Measurements from ENCODE around the gene LRSAM1.
A peak's percentile ranks its signal among the peaks of the same experiment; 100 is the strongest.

The LRSAM1 gene

DNA sequence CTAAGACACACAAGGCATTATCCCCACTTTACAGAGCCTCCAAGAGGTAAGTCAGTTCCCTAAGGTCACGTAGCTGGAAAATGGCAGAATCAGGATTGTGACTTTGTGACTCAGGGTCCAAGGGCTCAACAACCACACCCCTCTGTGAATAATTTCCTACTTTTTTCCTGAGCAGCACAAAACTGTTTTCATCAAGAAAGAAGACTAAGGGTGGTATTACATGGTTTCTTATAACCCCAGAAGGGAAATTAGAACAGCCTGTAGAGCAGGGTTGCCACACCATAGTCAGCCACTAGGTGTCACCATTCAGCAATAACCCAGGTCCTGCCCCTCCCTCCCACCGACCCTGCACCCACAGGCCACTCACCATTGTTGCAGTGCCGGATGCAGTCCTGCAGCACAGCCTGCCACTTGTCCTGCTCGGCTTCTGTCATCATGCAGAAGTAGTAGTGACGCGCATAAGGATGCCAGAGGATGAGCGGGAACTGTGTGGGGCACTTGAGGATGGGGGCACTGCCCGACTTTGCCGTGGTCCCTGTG is 72.1 kb downstream of the LRSAM1 start:
- Histone ChIP-seq H3K9me3 (ENCODE audit: insufficient read depth, low read depth, low read length) (peaks cover 8% of the 10 kb centered on the region), H3K79me2 (ENCODE audit: control insufficient read depth, insufficient read depth, low read length, poor library complexity) (peaks cover 26% of the 10 kb centered on the region), H3K4ac (ENCODE audit: low read depth, low read length) (peak overlapping the region; percentile 17), H3K9ac (ENCODE audit: low read length) (no peak overlapping the region), H3K23ac (ENCODE audit: low read length) (no peak overlapping the region), H4K8ac (ENCODE audit: low read depth, low read length) (peak overlapping the region; percentile 83), H3K4me3 (ENCODE audit: low read depth, low read length) (no peak overlapping the region), H4K91ac (ENCODE audit: low read depth, low read length) (peak overlapping the region; percentile 95), H2BK120ac (ENCODE audit: insufficient read depth, low read length, poor library complexity) (peak overlapping the region; percentile 96), H3K27me3 (ENCODE audit: insufficient read depth, low read length) (no peaks in the 10 kb centered on the region), H2BK5ac (ENCODE audit: low read depth, low read length, poor library complexity) (peak overlapping the region; percentile 92), H3K79me1 (ENCODE audit: low read length) (peaks cover 65% of the 10 kb centered on the region), H4K12ac (ENCODE audit: low read depth, low read length) (peak overlapping the region; percentile 7), H2AK5ac (ENCODE audit: low read length) (peak overlapping the region; percentile 55), H3K18ac (ENCODE audit: low read length) (peak overlapping the region; percentile 53), H3K36me3 (ENCODE audit: control insufficient read depth in 1 of 2, insufficient read depth in 2 of 2, low read length in 2 of 2) (peaks cover 46 to 59% of the 10 kb centered on the region in 2 experiments), H2BK12ac (ENCODE audit: low read length) (peak overlapping the region; percentile 84), H2AFZ (ENCODE audit: insufficient read depth, low read length, poor library complexity) (peak overlapping the region; percentile 7), H3K27ac (ENCODE audit: low read depth, low read length) (peak overlapping the region; percentile 95), H3K14ac (ENCODE audit: low read length) (peak overlapping the region; percentile 92), H3K4me2 (ENCODE audit: low read length) (no peak overlapping the region), H3K4me1 (ENCODE audit: control insufficient read depth in 1 of 2, insufficient read depth in 2 of 2, low read length in 2 of 2) (peaks cover 60 to 71% of the 10 kb centered on the region in 2 experiments)
- peak; percentile 89 to 90 for DNase-seq
- WGBS (ENCODE audit: extremely low coverage, insufficient coverage, insufficient read length), result no CpG with 5 or more reads among the region's 9 CpGs

DNA sequence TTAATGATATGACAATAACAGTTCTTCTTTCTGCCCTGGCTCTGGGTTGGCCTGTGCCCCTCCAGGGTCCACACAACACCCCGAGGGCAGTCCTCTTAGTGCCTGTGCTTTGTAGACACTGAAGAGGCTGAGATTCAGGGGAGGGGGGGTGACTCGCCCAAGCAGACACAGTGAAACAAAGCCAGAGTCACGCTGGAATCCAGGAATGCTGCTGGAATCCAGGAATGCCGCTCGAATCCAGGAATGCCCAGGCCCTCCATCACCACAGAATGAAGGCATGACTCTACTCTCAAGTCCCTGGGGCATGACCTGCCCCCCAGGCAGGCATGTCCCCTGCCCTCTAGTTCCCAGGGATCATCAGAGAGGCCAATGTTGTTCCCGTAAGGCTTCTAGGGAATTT is 73.1 kb downstream of the LRSAM1 start:
- H3K18ac ChIP-seq (ENCODE audit: low read length), result no peak overlapping the region
- H4K12ac ChIP-seq (ENCODE audit: low read depth, low read length), result no peak overlapping the region
- no peak overlapping the region for H4K91ac ChIP-seq (ENCODE audit: low read depth, low read length)
- no peak overlapping the region for H3K9ac ChIP-seq (ENCODE audit: low read length)
- no peaks in the 10 kb centered on the region for H3K27me3 ChIP-seq (ENCODE audit: insufficient read depth, low read length)
- H3K9me3 ChIP-seq (ENCODE audit: insufficient read depth, low read depth, low read length), result peaks cover 8% of the 10 kb centered on the region
- H3K27ac ChIP-seq (ENCODE audit: low read depth, low read length), result peak overlapping the region; percentile 95
- H2AFZ ChIP-seq (ENCODE audit: insufficient read depth, low read length, poor library complexity), result no peak overlapping the region
- peaks cover 26% of the 10 kb centered on the region for H3K79me2 ChIP-seq (ENCODE audit: control insufficient read depth, insufficient read depth, low read length, poor library complexity)
- peak overlapping the region; percentile 92 for H2BK5ac ChIP-seq (ENCODE audit: low read depth, low read length, poor library complexity)
- H3K14ac ChIP-seq (ENCODE audit: low read length), result no peak overlapping the region
- no peak overlapping the region for H2BK12ac ChIP-seq (ENCODE audit: low read length)
- H3K4ac ChIP-seq (ENCODE audit: low read depth, low read length), result no peak overlapping the region
- peaks cover 64% of the 10 kb centered on the region for H3K79me1 ChIP-seq (ENCODE audit: low read length)
- no peak overlapping the region for H2BK120ac ChIP-seq (ENCODE audit: insufficient read depth, low read length, poor library complexity)
- no CpG with 5 or more reads among the region's 6 CpGs for WGBS (ENCODE audit: extremely low coverage, insufficient coverage, insufficient read length)
- H3K4me1 ChIP-seq (ENCODE audit: control insufficient read depth in 1 of 2, insufficient read depth in 2 of 2, low read length in 2 of 2), result peaks cover 62 to 69% of the 10 kb centered on the region in 2 experiments
- H3K36me3 ChIP-seq (ENCODE audit: control insufficient read depth in 1 of 2, insufficient read depth in 2 of 2, low read length in 2 of 2), result peaks cover 46 to 54% of the 10 kb centered on the region in 2 experiments
- H3K4me3 ChIP-seq (ENCODE audit: low read depth, low read length), result no peak overlapping the region
- DNase-seq, result peak; percentile 90 to 92
- H2AK5ac ChIP-seq (ENCODE audit: low read length), result no peak overlapping the region
- H4K8ac ChIP-seq (ENCODE audit: low read depth, low read length), result no peak overlapping the region
- H3K23ac ChIP-seq (ENCODE audit: low read length), result no peak overlapping the region
- H3K4me2 ChIP-seq (ENCODE audit: low read length), result peak overlapping the region; percentile 1

DNA sequence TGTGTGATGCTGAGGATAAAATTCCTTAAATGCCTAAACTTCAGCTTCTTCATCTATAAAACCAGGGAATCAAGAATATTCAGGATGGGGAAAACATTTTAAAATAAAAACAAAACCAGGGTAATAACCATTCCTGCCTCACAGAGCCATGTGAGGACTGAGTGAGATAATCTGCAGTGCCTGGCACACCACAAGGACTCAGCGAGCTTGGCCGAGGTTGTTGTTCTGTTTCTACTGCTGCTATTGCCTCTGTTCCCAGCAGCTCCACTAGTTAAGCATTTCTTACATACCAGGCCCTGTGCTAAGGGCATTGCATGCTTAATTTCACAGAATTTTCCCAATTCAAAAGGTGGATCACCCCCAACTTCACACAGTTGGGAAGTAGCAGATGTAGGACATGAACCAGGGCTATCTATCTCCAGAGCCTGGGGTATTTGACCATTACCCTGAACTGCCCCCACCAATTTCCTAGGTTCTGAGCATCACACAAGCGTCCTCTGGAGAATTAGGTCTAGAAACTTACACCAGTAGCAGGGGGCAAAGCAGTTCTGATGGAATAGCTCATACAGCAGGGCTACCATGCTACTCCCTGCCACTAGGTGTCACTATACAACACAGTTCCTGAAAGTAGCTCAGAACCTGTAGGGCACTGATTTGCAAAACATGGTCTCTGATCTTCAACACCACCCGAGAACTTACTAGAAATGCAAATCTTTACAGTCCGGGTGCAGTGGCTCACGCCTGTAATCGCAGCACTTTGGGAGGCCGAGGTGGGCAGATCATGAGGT is 74.3 kb downstream of the LRSAM1 start:
- Histone ChIP-seq H3K9me3 (ENCODE audit: insufficient read depth, low read depth, low read length) (peaks cover 8% of the 10 kb centered on the region), H3K36me3 (ENCODE audit: control insufficient read depth in 1 of 2, insufficient read depth in 2 of 2, low read length in 2 of 2) (peaks cover 49 to 58% of the 10 kb centered on the region in 2 experiments), H2BK5ac (ENCODE audit: low read depth, low read length, poor library complexity) (peak overlapping the region; percentile 92), H3K79me2 (ENCODE audit: control insufficient read depth, insufficient read depth, low read length, poor library complexity) (peaks cover 22% of the 10 kb centered on the region), H3K4me3 (ENCODE audit: low read depth, low read length) (no peak overlapping the region), H4K8ac (ENCODE audit: low read depth, low read length) (peak overlapping the region; percentile 28), H3K18ac (ENCODE audit: low read length) (peak overlapping the region; percentile 48), H3K79me1 (ENCODE audit: low read length) (peaks cover 55% of the 10 kb centered on the region), H2BK120ac (ENCODE audit: insufficient read depth, low read length, poor library complexity) (peak overlapping the region; percentile 44), H3K9ac (ENCODE audit: low read length) (no peak overlapping the region), H2AK5ac (ENCODE audit: low read length) (no peak overlapping the region), H2BK12ac (ENCODE audit: low read length) (peak overlapping the region; percentile 90), H3K14ac (ENCODE audit: low read length) (peak overlapping the region; percentile 85), H4K91ac (ENCODE audit: low read depth, low read length) (peak overlapping the region; percentile 88), H3K27ac (ENCODE audit: low read depth, low read length) (peak overlapping the region; percentile 95), H2AFZ (ENCODE audit: insufficient read depth, low read length, poor library complexity) (no peak overlapping the region), H3K4me1 (ENCODE audit: control insufficient read depth in 1 of 2, insufficient read depth in 2 of 2, low read length in 2 of 2) (peaks cover 53 to 63% of the 10 kb centered on the region in 2 experiments), H3K27me3 (ENCODE audit: insufficient read depth, low read length) (no peaks in the 10 kb centered on the region), H3K23ac (ENCODE audit: low read length) (no peak overlapping the region), H3K4me2 (ENCODE audit: low read length) (no peak overlapping the region), H3K4ac (ENCODE audit: low read depth, low read length) (no peak overlapping the region), H4K12ac (ENCODE audit: low read depth, low read length) (no peak overlapping the region)
- DNase-seq, result peak; percentile 57 to 89
- no CpG with 5 or more reads among the region's 8 CpGs for WGBS (ENCODE audit: extremely low coverage, insufficient coverage, insufficient read length)

DNA sequence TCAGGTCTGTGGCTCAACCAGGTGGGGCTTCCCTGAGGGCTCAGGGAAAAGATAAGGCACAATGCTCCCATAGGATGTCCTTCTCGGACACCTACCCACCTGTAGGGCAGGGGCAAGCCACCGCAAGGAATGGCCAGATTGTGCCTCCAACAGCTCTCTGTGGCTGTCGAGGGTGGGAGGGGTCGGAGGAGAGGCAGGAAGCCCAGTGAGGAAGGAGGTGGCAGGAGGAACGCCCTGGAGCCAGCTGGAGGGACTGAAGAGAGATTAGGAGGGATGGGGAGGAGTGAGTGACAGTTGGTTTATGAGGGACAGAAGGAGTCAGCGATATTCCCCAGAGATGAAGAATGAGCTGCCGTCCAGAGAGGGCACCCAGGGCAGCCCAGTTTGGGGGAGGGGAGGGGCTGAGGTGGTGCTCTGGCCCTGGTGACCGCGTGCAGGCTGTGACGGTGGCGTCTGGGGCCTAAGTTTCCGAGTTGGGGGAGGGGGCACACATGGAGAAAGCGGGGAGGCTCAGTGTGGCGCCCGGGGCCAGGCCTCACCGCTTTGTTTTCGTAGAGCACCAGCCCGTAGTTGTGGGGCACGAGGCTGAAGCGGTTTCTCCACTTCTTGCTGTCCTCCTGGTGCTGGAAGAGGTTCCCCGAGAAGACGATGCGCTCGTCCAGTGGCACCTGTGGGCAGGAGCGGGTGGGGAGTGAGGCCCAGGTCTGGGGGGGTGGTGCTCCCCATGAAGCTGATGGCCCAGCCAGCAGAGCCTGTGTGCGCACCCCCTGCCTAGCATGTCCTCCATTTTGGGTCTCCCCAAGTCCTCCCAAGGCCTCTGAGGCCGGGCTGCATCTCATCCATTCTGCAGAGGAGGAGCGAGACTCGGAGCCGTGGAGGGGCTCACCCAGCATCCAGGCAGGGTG is 75.6 kb downstream of the LRSAM1 start:
- Histone ChIP-seq H3K79me1 (ENCODE audit: low read length) (peaks cover 45% of the 10 kb centered on the region), H3K27me3 (ENCODE audit: insufficient read depth, low read length) (no peaks in the 10 kb centered on the region), H3K4ac (ENCODE audit: low read depth, low read length) (peak overlapping the region; percentile 11), H3K14ac (ENCODE audit: low read length) (peak overlapping the region; percentile 21), H2BK120ac (ENCODE audit: insufficient read depth, low read length, poor library complexity) (peak overlapping the region; percentile 26), H2BK5ac (ENCODE audit: low read depth, low read length, poor library complexity) (peak overlapping the region; percentile 34), H3K79me2 (ENCODE audit: control insufficient read depth, insufficient read depth, low read length, poor library complexity) (peaks cover 16% of the 10 kb centered on the region), H3K9ac (ENCODE audit: low read length) (no peak overlapping the region), H3K18ac (ENCODE audit: low read length) (peak overlapping the region; percentile 20), H3K4me3 (ENCODE audit: low read depth, low read length) (no peak overlapping the region), H2AFZ (ENCODE audit: insufficient read depth, low read length, poor library complexity) (peak overlapping the region; percentile 24), H3K4me1 (ENCODE audit: control insufficient read depth in 1 of 2, insufficient read depth in 2 of 2, low read length in 2 of 2) (peaks cover 43 to 53% of the 10 kb centered on the region in 2 experiments), H2AK5ac (ENCODE audit: low read length) (peak overlapping the region; percentile 72), H3K23ac (ENCODE audit: low read length) (no peak overlapping the region), H4K91ac (ENCODE audit: low read depth, low read length) (peak overlapping the region; percentile 69), H4K12ac (ENCODE audit: low read depth, low read length) (no peak overlapping the region), H2BK12ac (ENCODE audit: low read length) (peak overlapping the region; percentile 34), H4K8ac (ENCODE audit: low read depth, low read length) (peak overlapping the region; percentile 25), H3K27ac (ENCODE audit: low read depth, low read length) (peak overlapping the region; percentile 26), H3K4me2 (ENCODE audit: low read length) (no peak overlapping the region), H3K36me3 (ENCODE audit: control insufficient read depth in 1 of 2, insufficient read depth in 2 of 2, low read length in 2 of 2) (peaks cover 57 to 62% of the 10 kb centered on the region in 2 experiments), H3K9me3 (ENCODE audit: insufficient read depth, low read depth, low read length) (peaks cover 8% of the 10 kb centered on the region)
- peak; percentile 38 to 55 for DNase-seq
- no CpG with 5 or more reads among the region's 30 CpGs for WGBS (ENCODE audit: extremely low coverage, insufficient coverage, insufficient read length)
